Kidney (tissue), 14 donors: ENCODE results near the gene SAFB. TPM values are rescaled to one million over a fixed set of nuclear protein-coding genes. Genes with fewer than 3 reads are reported as not detected.
A peak's percentile ranks its signal among the peaks of the same experiment; 100 is the strongest.

ENCODE experiments used
- DNase-seq, 5 donors: peaks; one replicate each; pipeline ENCODE4 v3.0.0-alpha.2; 2013 to 2020
- FAIRE-seq: peaks from 2 replicates; lab custom pipeline; 2012; peaks lifted over from hg19 to GRCh38; lab: Jason Lieb, UNC
- H3K27ac ChIP-seq, 2 donors: one replicate each; pipeline ENCODE4 v1.7.0; 2013; ENCODE audit warnings: low read depth in 2 of 2, low read length in 2 of 2, inconsistent platforms in 1 of 2
- H3K27me3 ChIP-seq: one replicate; pipeline ENCODE4 v1.7.1; 2013; ENCODE audit warnings: low read length, inconsistent platforms; ENCODE audit not compliant: control insufficient read depth, insufficient read depth
- H3K36me3 ChIP-seq, 3 donors: one replicate each; pipeline versions ENCODE4 v1.7.0 to v1.7.1; 2013; ENCODE audit warnings: low read length in 3 of 3, control low read depth in 1 of 3, inconsistent platforms in 1 of 3; ENCODE audit not compliant: insufficient read depth in 3 of 3, control insufficient read depth in 2 of 3
- H3K4me1 ChIP-seq, 3 donors: one replicate each; pipeline versions ENCODE4 v1.7.0 to v1.7.1; 2013; ENCODE audit warnings: low read length in 3 of 3, inconsistent platforms in 1 of 3, low read depth in 1 of 3; ENCODE audit not compliant: control insufficient read depth in 2 of 3, insufficient read depth in 2 of 3
- H3K4me3 ChIP-seq, 3 donors: one replicate each; pipeline versions ENCODE4 v1.7.0 to v1.8.1; 2013; ENCODE audit warnings: low read length in 3 of 3, control low read depth in 1 of 3, inconsistent platforms in 1 of 3
- H3K9ac ChIP-seq, 3 donors: one replicate each; pipeline versions ENCODE4 v1.7.0 to v1.7.1; 2013; ENCODE audit warnings: low read length in 3 of 3, control low read depth in 1 of 3, inconsistent platforms in 1 of 3
- H3K9me3 ChIP-seq, 3 donors: one replicate each; pipeline versions ENCODE4 v1.7.0 to v1.7.1; 2013; ENCODE audit warnings: low read length in 3 of 3, control low read depth in 1 of 3, inconsistent platforms in 1 of 3; ENCODE audit not compliant: control insufficient read depth in 2 of 3, insufficient read depth in 1 of 3
- intact Hi-C: fragments of 100-400 bp; cut with DNase I; formaldehyde crosslinking; loops from one replicate; pipeline ENCODE4 v1.11.1; 2022
- polyA plus RNA-seq: library from polyadenylated mRNA; stranded (reverse); fragments of 350-450 nt; fragmentation: Illumina TruSeq; extraction: RNeasy Lipid Tissue Mini Kit (QIAGEN cat#74804); gene quantifications from one replicate; pipeline ENCODE4 v1.2.3, GENCODE V29; 2014; ENCODE audit warnings: low read depth, low replicate concordance; ENCODE audit not compliant: insufficient read depth
- total RNA-seq: library from RNA; stranded (reverse); fragmentation: NEBNext Ultra II Directional; extraction: Animal tissue kit (Norgen Biotek cat#: 25700); gene quantifications from one replicate; pipeline ENCODE4 v1.2.1, GENCODE V29; 2021
- TF ChIP-seq, protein P1 (sequence below): IDR thresholded peaks from 3 replicates; pipeline ENCODE4 v1.5.1; 2012; ENCODE audit warnings: mild to moderate bottlenecking, moderate library complexity, borderline replicate concordance; ENCODE audit not compliant: insufficient read depth; ENCODE audit errors: extremely low read depth
- donor health status: control.
- donor health status: control.
- donor health status: control.
- donor health status: control.
- donor health status: control.
- donor health status: DM: yes; HTN: yes; CAD: no.
- donor health status: Normal renal cell carcinoma (clear cell type).

Gene SAFB
- total and polyA plus RNA-seq, 2 donors from 2014 or later, result 35.0 to 88.6 TPM

DNA sequence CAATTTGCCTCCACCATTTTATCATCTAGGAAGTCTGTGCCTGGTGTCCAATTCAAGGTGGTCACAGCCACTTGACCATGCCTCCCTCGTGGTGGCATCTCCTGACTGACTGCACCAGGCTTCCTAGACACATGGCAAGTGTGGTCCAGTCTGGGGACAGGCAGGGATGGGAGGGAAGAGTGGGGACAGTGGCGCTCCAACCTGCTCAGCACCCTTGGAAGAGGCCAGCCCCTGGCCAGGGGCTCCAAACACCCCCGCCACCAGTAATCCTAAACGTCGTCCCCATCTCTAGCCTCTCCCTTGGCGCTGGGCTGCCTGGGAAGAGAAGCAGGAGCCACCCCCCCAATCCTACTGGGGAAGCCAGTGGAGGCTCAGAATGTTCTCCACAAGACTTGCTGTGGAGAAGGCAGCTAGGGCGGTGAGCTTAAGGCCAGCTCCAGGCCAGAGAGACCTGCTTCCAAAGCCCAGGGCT, 69.9 kb downstream of the SAFB start:
- no peaks in the 10 kb centered on the region for H3K27me3 ChIP-seq
- H3K9ac ChIP-seq, result no peak overlapping the region
- no peaks in the 10 kb centered on the region for H3K9me3 ChIP-seq
- H3K36me3 ChIP-seq, result peaks cover 2 to 28% (median 9%) of the 10 kb centered on the region in 3 donors
- no peak overlapping the region for H3K4me3 ChIP-seq
- peaks cover 0 to 11% (median 4%) of the 10 kb centered on the region in 3 donors for H3K4me1 ChIP-seq
- intact Hi-C loops, result no loop called here
- no peak for FAIRE-seq
- H3K27ac ChIP-seq, result no peak overlapping the region
- TF ChIP-seq, protein P1, sequence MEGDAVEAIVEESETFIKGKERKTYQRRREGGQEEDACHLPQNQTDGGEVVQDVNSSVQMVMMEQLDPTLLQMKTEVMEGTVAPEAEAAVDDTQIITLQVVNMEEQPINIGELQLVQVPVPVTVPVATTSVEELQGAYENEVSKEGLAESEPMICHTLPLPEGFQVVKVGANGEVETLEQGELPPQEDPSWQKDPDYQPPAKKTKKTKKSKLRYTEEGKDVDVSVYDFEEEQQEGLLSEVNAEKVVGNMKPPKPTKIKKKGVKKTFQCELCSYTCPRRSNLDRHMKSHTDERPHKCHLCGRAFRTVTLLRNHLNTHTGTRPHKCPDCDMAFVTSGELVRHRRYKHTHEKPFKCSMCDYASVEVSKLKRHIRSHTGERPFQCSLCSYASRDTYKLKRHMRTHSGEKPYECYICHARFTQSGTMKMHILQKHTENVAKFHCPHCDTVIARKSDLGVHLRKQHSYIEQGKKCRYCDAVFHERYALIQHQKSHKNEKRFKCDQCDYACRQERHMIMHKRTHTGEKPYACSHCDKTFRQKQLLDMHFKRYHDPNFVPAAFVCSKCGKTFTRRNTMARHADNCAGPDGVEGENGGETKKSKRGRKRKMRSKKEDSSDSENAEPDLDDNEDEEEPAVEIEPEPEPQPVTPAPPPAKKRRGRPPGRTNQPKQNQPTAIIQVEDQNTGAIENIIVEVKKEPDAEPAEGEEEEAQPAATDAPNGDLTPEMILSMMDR, result no peak
- no peak for DNase-seq

DNA sequence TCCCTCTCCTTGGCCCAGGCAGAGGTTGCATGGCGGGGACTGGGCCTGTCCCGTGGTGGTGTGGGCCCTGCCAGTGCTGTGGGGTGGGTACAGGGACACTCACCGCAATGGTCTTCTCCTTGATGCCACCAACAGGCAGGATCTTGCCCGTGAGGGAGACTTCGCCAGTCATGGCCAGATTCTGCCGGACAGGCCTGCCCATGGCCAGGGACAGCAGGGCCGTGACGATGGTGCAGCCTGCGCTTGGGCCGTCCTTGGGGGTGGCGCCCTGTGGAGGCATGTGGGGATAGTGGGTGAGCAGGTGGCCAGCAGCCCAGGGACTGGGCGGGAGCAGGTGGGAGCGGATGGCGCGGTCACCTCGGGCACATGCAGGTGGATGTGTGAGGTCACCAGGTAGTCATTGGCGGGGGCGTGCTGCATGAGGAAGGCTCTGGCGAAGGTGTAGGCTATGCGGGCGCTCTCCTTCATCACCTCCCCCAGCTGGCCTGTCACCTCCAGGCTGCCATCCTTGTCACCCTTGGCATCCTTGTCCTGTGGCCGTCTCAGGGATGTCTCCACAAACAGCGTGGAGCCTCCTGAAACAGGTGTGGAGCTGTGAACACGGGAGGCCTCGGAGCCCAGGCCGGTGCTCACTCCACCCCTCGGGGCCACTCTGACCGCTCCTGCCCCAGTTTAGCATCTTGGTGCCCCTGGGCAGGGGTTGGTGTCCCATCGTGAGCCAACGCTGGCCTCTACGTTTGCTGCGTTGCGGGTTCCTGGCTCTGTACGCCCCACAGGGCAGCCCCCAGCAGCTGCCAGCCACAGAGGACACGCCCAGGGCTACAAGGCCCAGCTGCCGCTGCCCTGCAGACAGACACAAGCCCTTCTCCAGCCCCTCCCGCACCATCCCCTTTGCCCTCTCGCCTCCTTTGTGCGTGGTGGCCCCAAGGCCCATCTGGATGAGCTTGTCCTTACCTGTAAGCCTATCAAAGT, 70.6 kb downstream of the SAFB start:
- no peak overlapping the region for H3K4me3 ChIP-seq
- FAIRE-seq (no peak), DNase-seq (no peak)
- H3K4me1 ChIP-seq, result peaks cover 0 to 11% (median 4%) of the 10 kb centered on the region in 3 donors
- no peak overlapping the region for H3K9ac ChIP-seq
- intact Hi-C loops, result no loop called here
- H3K27me3 ChIP-seq, result no peaks in the 10 kb centered on the region
- H3K36me3 ChIP-seq, result peaks cover 2 to 28% (median 9%) of the 10 kb centered on the region in 3 donors
- TF ChIP-seq, protein P1, result no peak
- no peak overlapping the region for H3K27ac ChIP-seq
- H3K9me3 ChIP-seq, result no peaks in the 10 kb centered on the region

- DNase-seq, result peak in 1 of 5 donors; percentile 43
- Histone ChIP-seq H3K27ac (no peak overlapping the region), H3K9me3 (no peaks in the 10 kb centered on the region), H3K4me1 (peaks cover 0 to 11% (median 4%) of the 10 kb centered on the region in 3 donors), H3K9ac (no peak overlapping the region), H3K4me3 (no peak overlapping the region), H3K36me3 (peaks cover 2 to 28% (median 12%) of the 10 kb centered on the region in 3 donors), H3K27me3 (no peaks in the 10 kb centered on the region)
- intact Hi-C loops, result no loop called here
- FAIRE-seq, result no peak
- TF ChIP-seq, protein P1, result no peak
Observed at GRCh38 chr19:5694167-5694955, 71.5 kb downstream of the SAFB start.
